NCI-H2029 treated with DMSO at 0.1 percent for 48 hours (cell line): ENCODE data around the gene TBC1D1.

Experiments used
- DNase-seq: peaks from one replicate; lab custom pipeline; 2025; lab: John Stamatoyannopoulos, UW

TBC1D1 gene

DNA sequence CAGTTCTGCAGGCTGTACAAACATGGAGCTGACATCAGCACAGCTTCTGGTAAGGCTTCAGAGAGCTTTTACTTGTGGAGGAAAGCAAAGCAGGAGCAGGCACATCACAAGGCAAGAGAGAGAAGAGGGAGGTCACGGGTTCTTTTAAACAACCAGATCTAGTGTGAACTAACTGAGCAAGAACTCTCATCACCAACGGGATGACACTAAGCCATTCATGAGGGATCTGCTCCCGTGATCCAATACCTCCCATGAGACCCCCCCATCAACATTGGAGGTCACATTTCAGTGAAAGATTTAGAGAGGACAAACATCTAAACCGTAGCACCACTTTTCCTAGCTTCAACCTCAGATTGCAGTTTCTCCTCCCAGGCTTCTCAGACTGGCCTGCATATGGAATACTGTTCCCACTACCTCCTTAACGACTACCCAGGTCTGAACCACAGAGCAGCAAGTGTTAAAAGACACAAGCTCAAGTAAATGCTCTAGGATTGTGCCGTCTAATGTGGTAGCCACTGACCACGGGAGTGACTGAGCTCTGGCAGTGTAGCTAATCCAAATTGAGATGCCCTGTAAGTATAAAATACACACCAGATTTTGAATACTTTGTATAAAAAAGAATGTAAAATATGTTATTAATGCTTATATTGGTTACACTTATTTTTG lies 262.0 kb downstream of the TBC1D1 start:
- DNase-seq: no peak

DNA sequence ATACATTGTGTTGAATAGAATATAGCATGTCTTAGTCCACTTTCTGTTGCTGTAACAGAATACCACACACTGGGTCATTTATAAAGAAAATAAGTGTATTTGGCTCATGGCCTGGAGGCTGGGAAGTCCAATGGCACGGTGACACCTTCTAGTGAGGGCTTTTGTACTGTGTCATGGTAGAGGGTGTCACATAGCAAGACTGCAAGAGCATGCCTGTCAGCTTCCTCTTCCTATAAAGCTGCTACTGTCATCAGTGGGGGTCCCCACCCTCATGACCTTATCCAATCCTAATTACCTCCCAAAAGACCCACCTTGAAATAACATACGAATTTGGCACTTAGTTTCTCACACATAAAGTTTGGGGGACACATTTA lies 262.5 kb downstream of the TBC1D1 start:
- DNase-seq: no peak

GRCh38 chr4:38154252-38154651 lies 263.4 kb downstream of the TBC1D1 start:
- no peak for DNase-seq

DNA sequence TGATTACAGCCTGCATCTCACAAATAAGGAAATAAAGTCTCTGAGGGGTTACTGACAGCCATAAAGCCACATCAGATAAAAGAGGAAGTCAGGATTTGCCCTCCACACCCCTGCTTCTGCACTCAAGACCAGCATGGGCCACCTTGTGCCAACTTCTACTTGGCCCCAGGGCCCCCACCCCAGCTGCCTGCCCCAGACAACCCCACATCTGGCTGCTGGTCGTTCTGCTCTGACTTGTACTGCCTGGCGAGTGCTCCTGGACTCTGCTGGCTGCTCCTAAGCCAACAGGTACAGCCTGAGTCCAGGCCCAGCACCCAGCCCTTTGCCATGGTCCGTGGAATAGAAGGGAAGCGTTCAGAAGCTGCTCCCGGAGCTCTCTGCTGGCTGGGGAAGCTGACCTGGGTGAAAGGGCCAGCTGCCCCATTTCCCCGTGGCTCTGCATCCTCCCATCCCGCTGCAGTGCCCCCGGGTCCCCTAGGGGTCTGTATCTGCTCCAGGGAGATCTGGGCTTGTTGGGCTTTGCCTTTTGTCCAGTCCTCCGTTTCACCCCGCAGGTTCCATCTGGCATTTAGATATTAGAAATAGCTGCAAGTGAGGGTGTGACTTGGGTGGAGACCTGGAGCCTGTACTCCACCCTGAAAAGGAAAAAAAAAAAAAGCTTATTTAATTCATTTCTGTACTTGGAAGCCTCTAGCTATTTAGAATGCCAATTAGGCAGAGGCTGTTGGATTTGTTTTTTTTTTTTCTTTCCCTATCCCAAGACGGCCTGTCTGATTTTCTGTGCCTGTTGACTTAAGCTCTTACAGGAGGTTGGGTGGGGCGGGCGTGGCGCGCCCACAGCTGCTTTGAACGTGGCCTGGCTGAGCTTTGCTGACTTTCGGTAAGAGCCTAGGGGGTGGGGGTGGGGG lies 264.1 kb downstream of the TBC1D1 start:
- no peak for DNase-seq

DNA sequence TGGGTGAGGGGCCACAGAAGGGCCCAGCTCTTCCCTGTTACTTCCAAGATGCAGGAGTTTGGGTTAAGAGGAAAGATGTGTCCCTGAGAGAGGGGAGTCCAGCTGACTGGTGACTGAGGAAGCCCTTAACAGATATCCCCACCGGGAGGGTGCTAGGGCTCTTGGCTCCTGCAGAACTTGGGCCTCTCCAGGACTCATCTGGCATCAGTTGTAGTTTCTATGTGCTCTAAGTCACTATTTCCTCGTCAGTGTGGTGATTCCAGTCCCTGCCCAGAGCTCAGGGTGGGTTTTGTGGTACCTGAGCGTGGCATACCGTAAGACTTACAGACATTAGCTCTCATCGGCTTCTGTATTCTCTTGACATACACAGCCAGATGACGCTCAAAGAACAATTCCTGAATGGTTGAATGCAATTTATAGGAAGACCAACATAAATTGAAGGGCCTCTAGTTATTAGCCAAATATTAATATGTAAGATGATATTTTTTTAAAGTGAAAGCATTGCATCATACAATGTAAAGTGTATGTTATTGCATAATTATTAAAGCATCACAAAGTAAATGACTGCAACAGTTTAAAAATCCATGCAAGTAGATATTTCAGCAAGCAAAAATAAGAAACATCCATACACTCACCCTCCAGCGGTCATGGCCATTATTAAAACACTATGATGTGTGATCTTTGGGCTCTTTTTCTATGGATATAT lies 264.9 kb downstream of the TBC1D1 start:
- no peak for DNase-seq

DNA sequence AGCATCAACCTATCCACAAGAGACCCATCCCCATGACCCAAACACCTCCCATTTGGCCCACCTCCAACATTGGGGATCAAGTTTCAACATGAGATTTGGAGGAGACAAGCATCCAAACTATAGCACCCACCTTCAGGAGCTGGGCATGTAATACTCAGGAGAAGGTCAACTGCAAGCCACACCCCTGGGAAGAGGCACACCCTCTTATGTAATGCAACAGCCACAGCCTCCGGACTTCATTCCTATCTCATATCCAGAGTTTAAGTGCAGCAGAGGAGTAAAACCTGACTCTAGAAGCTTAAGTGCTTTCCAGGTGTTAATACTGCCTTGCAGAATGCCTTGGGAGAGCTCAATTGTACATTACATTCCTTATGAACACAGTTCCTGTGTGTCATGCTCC lies 266.7 kb downstream of the TBC1D1 start:
- no peak for DNase-seq

DNA sequence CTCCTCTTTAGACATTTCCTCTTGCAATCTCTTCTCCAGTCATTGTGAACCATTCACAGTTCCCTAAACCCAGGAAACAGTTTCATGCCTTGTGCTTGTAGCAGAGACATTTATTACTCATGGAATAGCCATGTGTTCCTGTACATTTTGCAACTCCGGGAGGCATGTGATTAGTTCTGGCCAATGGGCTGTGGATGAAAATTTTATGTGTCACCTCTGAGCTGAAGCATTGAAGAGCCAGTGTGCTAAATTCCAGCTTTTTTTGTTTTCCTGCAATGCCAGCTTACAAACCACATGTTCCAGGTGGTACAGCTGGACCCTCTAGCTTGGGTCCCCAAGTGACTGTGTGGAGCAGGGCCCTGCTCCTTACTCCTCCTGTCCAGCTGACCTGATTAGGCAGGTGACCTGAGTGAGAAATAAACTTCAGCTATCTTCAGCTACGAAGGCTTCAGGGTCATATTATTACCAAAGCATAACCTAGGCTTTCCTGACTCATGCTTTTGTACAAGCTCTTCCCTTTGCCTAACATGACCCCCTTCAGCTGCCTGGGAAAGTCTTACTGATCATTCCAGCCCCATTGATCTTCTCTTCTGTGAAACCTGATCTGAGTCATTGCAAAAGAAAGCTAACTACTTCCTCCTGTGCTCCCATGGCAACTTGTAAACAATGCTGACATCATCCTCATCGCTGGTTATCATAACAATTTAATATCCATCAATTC lies 269.8 kb downstream of the TBC1D1 start:
- peak; percentile 94 for DNase-seq

- peak; percentile 51 for DNase-seq
Observed at GRCh38 chr4:38161208-38162113, 270.6 kb downstream of the TBC1D1 start.

- DNase-seq: peak; percentile 64
Observed at GRCh38 chr4:38162240-38162784, 271.4 kb downstream of the TBC1D1 start.

DNA sequence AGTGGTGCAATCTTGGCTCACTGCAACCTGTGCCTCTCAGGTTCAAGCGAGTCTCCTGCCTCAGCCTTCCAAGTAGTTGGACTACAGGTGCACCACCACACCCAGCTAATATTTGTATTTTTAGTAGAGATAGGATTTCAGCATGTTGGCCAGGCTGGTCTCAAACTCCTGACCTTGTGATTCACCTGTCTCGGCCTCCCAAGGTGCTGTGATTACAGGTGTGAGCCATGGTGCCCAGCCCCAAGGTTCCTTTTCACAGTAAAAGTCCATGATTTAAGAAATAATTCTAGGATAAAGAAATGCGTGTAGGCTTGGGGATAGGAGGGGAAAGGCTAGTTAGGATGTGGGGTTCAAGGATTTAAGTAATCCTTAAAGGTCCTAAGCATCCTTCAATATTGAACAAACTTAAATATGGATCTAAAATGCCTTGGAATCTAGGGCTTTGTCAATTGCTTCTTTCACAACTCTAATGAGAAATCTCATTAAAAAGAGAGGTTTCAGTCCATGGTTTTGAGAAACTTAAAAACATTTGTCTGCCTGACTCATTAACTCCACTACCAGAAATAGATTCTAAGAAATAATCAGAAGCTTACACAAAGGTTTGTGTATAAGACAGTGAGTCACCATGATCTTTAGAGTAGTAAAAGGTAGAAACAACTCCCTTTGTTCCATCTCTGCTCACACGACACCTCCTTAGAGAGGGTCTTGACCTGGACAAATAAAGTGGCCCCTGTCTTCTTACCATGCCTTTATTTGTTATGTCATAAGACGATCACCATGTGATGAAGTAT lies 272.5 kb downstream of the TBC1D1 start:
- no peak for DNase-seq

GRCh38 chr4:38164346-38164745 lies 273.5 kb downstream of the TBC1D1 start:
- no peak for DNase-seq

DNA sequence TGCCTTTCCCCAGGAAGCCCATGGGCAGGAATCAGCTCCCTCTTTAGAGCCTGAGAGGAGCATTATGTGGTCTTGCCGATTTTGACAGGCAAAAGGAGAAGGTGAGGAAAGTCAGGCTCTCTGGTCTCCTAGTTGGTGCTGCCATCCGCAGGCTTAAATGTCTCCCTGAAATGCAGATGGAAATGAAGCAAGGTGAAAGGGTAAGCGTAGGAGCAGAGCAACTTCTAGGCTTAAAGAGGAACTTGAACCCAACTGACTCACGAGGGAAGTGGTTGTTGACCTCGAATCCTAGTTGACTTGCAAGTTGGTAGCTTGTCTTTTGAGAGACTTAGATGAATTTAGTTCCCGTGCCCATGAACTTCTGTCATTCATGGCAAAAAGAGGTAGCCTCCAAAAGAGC lies 275.2 kb downstream of the TBC1D1 start:
- DNase-seq: no peak

GRCh38 chr4:38166768-38167167 lies 275.9 kb downstream of the TBC1D1 start:
- no peak for DNase-seq

DNA sequence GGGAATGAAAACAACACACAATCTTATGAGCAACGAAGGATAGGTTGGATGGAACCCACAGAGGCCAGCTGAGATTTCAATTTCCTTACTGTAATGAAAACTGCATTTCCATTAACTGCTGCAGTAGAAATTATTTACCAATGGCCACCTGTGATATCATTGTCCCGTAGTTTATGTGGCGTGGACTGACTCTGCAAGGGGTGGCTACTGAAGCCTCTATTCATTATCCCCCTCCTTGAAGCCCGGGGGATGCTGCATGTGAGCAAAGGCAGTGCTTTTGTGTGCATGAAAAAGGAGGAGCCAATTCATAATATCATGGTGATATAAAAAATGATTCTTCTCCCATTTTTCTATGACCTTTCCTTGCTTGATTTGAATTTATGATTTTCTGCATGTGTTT lies 277.1 kb downstream of the TBC1D1 start:
- no peak for DNase-seq

DNA sequence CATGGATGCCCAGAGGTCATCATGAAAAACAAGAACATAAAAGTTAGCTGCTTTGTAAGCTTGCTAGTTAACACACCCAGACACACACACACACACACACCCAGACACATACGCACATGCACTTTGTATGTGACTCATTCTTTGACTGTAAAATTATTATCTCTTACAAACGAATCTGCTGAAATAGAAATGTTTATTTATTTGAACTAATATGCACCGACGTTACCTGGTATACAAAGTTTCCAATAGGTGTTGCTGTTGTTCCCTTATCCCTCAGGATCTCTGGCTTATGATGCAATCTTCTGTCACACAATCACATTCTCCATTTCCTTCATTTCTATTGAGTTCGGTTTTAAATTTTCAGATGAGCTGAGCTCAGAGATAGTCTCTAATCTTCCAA lies 278.6 kb downstream of the TBC1D1 start:
- DNase-seq: no peak

DNA sequence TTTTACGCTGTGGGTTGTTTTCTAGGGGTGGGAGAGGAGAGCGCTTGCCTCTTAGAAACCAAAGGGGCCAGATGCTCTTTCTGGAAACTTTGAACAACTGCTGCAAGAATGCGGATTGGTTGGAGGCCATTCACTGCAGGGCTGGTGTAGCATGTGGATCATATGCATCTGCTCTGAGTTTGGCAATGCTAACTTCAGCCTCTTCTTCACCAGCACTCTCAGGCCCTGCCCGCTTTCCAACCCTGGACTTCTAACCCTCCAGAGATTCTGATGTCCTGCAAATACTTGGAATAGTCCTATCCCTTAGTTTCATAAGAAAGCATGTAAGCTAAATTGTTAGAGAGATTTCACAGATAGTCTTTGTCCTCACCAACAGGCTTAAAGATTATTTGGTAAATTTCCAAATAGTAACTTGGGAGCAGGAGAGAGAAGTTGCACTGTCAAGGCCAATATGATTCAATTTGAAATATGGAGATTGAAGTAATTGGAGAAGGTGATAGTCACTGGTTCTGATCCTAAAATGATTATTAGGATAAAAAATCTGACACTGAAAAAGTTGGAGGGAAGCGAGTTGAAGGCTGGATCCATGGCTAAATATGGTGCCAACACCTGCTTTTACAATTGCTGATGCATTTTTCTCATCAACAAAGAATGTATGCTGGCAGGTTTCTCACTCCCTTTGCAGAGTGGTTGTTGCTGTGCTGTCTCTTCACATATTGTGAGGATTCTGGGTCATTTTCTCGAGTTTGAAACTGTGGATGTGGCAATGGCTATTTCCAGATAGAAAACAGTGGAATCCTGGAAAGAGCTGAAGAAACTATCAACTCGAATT lies 279.7 kb downstream of the TBC1D1 start:
- DNase-seq: no peak

DNA sequence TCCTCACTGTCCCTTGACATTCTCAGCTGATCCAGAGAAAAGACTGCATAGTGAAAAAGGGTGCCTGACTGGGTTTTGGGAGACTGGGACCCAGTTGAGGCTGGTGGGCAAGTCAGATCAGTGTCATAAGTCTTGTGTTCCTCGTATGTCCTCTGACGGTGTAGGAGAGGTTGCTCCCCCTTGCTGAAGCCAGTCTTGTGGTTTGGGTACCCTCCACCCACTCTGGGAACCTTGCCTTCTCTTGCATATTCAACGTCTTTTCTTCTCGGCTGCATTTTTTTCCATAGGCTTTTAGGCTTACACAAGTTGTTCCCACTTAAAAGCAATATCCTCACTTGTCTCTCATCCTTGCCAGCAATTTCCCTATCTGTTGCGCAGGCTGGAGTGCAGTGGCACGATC lies 281.2 kb downstream of the TBC1D1 start:
- DNase-seq: no peak

- no peak for DNase-seq
Observed at GRCh38 chr4:38173935-38174518, 283.1 kb downstream of the TBC1D1 start.

GRCh38 chr4:38174801-38175200 lies 283.9 kb downstream of the TBC1D1 start:
- DNase-seq: no peak
